ENCODE results near the gene NCOA6. TPM values are rescaled to one million over a fixed set of nuclear protein-coding genes. Genes with fewer than 3 reads are reported as not detected.
A peak's percentile ranks its signal among the peaks of the same experiment; 100 is the strongest.

The NCOA6 gene
- total and polyA plus RNA-seq, 2 donors (not counting 1 experiment from before 2014, with no cell fraction given) = 8.1 to 12.0 TPM

DNA sequence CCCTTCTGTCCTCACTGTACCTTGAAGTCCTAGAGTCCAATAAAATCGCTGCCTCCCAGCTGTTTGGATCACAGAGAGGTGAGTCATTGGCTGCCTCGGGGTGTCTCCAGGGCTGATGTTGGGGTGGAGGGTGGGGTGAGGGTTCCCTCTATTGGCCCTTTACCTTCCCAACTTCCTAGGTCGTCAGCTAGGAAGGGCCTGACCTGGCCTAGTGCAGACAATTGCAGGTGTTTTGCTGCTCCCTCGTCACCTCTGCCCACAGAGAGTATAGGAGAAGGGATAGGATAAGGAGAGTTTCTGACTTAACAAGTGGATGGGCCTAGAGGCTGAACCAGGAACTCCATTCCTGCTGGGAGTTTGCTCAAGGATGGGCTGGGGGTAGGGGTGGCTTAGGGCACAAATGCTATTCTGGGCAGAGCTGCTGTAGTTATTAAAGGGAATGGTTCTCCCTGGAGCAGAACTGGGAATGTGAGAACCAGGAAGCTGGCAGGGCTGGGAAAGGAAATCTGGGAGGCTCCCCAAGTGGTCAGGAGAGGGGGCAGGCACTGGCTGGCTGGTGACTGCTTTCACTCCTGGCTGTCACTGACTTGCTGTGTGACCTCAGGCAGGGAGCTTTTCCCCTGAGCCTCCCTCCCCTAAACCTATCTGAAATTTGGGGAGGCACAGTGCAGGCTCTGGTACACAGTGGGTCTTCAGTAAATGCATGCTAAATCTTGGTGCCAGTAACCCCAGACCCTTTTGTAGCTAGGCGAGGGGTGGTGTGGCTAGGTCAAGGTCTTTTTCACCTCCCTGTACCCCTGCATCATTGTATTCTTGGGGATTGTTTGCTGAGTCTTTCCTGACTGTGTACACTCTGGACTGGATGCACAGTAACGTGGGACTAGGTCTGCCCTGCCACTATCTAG, 119.8 kb downstream of the NCOA6 start:
- Histone ChIP-seq H3K27me3 (ENCODE audit: control insufficient read depth, insufficient read depth, low read length) (no peaks in the 10 kb centered on the region), H3K27ac (ENCODE audit: insufficient read depth, low read length) (peak overlapping the region; percentile 68), H4K20me1 (ENCODE audit: control insufficient read depth, extremely low read depth, insufficient read depth, low read length) (no peaks in the 10 kb centered on the region), H3K4me2 (ENCODE audit: extremely low read depth, insufficient read depth, low read length) (peak overlapping the region; percentile 91), H3K36me3 (ENCODE audit: control insufficient read depth, insufficient read depth, low read length) (peaks cover 1% of the 10 kb centered on the region), H3K4me1 (ENCODE audit: control insufficient read depth, extremely low read depth, insufficient read depth, low read length) (peaks cover 16% of the 10 kb centered on the region), H3K79me2 (ENCODE audit: control insufficient read depth, insufficient read depth, low read length) (no peaks in the 10 kb centered on the region), H3K9me3 (ENCODE audit: control insufficient read depth, insufficient read depth, low read depth, low read length) (no peaks in the 10 kb centered on the region), H3K4me3 (replicated peaks in 1 of 4; ENCODE audit: control extremely low read depth in 1 of 4, insufficient read depth in 1 of 4, low read depth in 3 of 4, low read length in 4 of 4) (peak overlapping the region; percentile 75 to 89 (median 80)), H3K9ac (ENCODE audit: insufficient read depth, low read length) (no peak overlapping the region), H2AFZ (ENCODE audit: low read length) (no peak overlapping the region)
- peak in 1 of 2 donors; percentile 21 for DNase-seq (ENCODE audit: low read depth in 2 of 2)
- TF ChIP-seq, protein P1, sequence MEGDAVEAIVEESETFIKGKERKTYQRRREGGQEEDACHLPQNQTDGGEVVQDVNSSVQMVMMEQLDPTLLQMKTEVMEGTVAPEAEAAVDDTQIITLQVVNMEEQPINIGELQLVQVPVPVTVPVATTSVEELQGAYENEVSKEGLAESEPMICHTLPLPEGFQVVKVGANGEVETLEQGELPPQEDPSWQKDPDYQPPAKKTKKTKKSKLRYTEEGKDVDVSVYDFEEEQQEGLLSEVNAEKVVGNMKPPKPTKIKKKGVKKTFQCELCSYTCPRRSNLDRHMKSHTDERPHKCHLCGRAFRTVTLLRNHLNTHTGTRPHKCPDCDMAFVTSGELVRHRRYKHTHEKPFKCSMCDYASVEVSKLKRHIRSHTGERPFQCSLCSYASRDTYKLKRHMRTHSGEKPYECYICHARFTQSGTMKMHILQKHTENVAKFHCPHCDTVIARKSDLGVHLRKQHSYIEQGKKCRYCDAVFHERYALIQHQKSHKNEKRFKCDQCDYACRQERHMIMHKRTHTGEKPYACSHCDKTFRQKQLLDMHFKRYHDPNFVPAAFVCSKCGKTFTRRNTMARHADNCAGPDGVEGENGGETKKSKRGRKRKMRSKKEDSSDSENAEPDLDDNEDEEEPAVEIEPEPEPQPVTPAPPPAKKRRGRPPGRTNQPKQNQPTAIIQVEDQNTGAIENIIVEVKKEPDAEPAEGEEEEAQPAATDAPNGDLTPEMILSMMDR (conservative IDR thresholded peaks at IDR 0.05 in 1 of 2, IDR thresholded peaks at IDR 0.05 in 1 of 2; ENCODE audit: low read depth in 1 of 2, low read length in 2 of 2) = peak; percentile 7 to 13
- TF ChIP-seq EZH2 (IDR thresholded peaks at IDR 0.05; ENCODE audit: low read length, missing control alignments) = no peak

DNA sequence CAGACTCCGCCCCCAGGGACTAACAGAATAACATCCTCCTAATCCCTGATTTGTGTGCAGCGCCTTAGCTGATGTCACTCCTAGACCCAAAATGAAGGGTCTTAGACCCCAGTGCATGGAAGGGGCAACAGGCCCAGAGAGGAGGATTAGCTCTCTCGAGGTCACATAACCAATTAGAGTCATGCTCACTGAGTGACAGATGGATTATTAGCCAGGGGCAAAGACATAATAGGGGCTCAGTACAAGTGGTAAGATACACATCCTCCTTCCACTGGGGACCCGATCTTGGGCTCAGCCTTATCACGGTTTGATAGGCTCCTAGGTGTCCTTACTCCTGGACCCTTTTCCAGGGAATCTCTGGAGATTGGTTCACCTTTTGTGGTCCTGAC, 120.4 kb downstream of the NCOA6 start:
- no peaks in the 10 kb centered on the region for H3K36me3 ChIP-seq (ENCODE audit: control insufficient read depth, insufficient read depth, low read length)
- no peaks in the 10 kb centered on the region for H4K20me1 ChIP-seq (ENCODE audit: control insufficient read depth, extremely low read depth, insufficient read depth, low read length)
- peak overlapping the region; percentile 68 for H3K27ac ChIP-seq (ENCODE audit: insufficient read depth, low read length)
- peak overlapping the region; percentile 91 for H3K4me2 ChIP-seq (ENCODE audit: extremely low read depth, insufficient read depth, low read length)
- H3K9me3 ChIP-seq (ENCODE audit: control insufficient read depth, insufficient read depth, low read depth, low read length) = no peaks in the 10 kb centered on the region
- peak overlapping the region; percentile 97 for H3K9ac ChIP-seq (ENCODE audit: insufficient read depth, low read length)
- H3K4me3 ChIP-seq (replicated peaks in 1 of 4; ENCODE audit: control extremely low read depth in 1 of 4, insufficient read depth in 1 of 4, low read depth in 3 of 4, low read length in 4 of 4) = peak overlapping the region; percentile 75 to 89 (median 80)
- no peak overlapping the region for H2AFZ ChIP-seq (ENCODE audit: low read length)
- DNase-seq (ENCODE audit: low read depth in 2 of 2) = no peak
- no peaks in the 10 kb centered on the region for H3K27me3 ChIP-seq (ENCODE audit: control insufficient read depth, insufficient read depth, low read length)
- no peaks in the 10 kb centered on the region for H3K79me2 ChIP-seq (ENCODE audit: control insufficient read depth, insufficient read depth, low read length)
- H3K4me1 ChIP-seq (ENCODE audit: control insufficient read depth, extremely low read depth, insufficient read depth, low read length) = peaks cover 12% of the 10 kb centered on the region
- TF ChIP-seq, protein P1 (conservative IDR thresholded peaks at IDR 0.05 in 1 of 2, IDR thresholded peaks at IDR 0.05 in 1 of 2; ENCODE audit: low read depth in 1 of 2, low read length in 2 of 2) = no peak
- TF ChIP-seq EZH2 (IDR thresholded peaks at IDR 0.05; ENCODE audit: low read length, missing control alignments) = no peak

DNA sequence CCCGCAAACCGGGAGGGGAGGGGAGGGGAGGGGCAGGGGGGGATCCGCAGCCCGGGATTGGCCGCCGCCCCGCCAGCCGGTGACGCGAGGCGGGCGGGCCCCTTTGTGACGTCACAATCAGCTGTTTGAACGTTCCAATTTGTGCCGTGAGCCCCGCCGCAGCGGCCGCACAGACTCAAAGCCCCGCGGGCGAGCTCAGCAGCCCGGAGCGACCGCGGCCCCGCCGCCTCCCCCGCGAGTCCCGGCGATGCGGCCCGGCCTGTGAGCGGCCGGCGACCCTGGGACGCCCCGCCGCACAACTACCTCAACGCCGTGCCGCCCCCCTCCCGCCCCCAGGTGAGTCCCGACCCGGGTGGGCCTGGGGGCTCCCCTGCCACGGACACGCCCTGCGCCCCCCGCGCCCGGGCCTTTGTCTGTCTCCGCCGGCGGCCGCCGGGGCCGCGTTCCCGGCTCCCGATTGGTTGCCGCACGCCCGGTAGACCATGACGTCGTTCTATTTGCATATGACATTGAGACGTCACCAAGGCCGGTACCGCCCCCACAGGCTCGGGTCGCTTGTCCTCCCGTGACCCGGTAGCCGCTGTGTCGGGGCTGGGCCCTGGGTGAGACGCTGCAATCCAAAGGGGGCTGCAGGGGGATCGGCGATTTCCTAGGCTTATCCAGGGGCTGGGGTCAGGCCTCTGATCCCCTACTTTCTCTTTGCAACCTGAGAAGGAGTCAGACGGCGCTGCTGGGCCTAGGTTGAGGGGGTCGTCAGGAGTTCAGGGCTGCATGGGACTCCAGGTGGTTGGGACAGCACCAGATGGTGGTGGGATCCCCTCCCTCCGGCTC, 121.1 kb downstream of the NCOA6 start, which contains the start of gene TP53INP2:
Gene TP53INP2, plus strand, starts transcription at position 168 of the 831 bp plus-strand sequence. CDS start 4,396 bp downstream, outside the sequence.
- H2AFZ ChIP-seq (ENCODE audit: low read length) = peak within 1 kb of the TSS; percentile 97
- H3K4me3 ChIP-seq (replicated peaks in 1 of 4; ENCODE audit: control extremely low read depth in 1 of 4, insufficient read depth in 1 of 4, low read depth in 3 of 4, low read length in 4 of 4) = peak within 1 kb of the TSS; percentile 77 to 89 (median 85)
- H3K9ac ChIP-seq (ENCODE audit: insufficient read depth, low read length) = peak within 1 kb of the TSS; percentile 97
- H3K27ac ChIP-seq (ENCODE audit: insufficient read depth, low read length) = peak within 1 kb of the TSS; percentile 68
- no peaks in the 10 kb centered on the region for H3K9me3 ChIP-seq (ENCODE audit: control insufficient read depth, insufficient read depth, low read depth, low read length)
- peaks cover 12% of the 10 kb centered on the region for H3K4me1 ChIP-seq (ENCODE audit: control insufficient read depth, extremely low read depth, insufficient read depth, low read length)
- peak within 1 kb of the TSS; percentile 100 for H3K4me2 ChIP-seq (ENCODE audit: extremely low read depth, insufficient read depth, low read length)
- no peaks in the 10 kb centered on the region for H3K27me3 ChIP-seq (ENCODE audit: control insufficient read depth, insufficient read depth, low read length)
- peak; percentile 89 to 94 for DNase-seq (ENCODE audit: low read depth in 2 of 2)
- no peaks in the 10 kb centered on the region for H3K36me3 ChIP-seq (ENCODE audit: control insufficient read depth, insufficient read depth, low read length)
- TF ChIP-seq, protein P1 (conservative IDR thresholded peaks at IDR 0.05 in 1 of 2, IDR thresholded peaks at IDR 0.05 in 1 of 2; ENCODE audit: low read depth in 1 of 2, low read length in 2 of 2) = no peak
- TF ChIP-seq EZH2 (IDR thresholded peaks at IDR 0.05; ENCODE audit: low read length, missing control alignments) = no peak
- H4K20me1 ChIP-seq (ENCODE audit: control insufficient read depth, extremely low read depth, insufficient read depth, low read length) = no peaks in the 10 kb centered on the region
- no peaks in the 10 kb centered on the region for H3K79me2 ChIP-seq (ENCODE audit: control insufficient read depth, insufficient read depth, low read length)
